Measurements from ENCODE around the gene DCAF17. TPM values are rescaled to one million over a fixed set of nuclear protein-coding genes. Genes with fewer than 3 reads are reported as not detected.
A peak's percentile ranks its signal among the peaks of the same experiment; 100 is the strongest.

DCAF17 gene
- total RNA-seq, 2 experiments from 2014 or later = 25.9 to 40.9 TPM

GRCh38 chr2:171387052-171387451 lies 47.0 kb upstream of the DCAF17 start:
- H2AFZ ChIP-seq (ENCODE audit: low read length) = no peak overlapping the region
- POLR2A ChIA-PET = interaction anchor here (0.8 to 2.5 kb wide), 6 partner anchors 8 to 383 kb away, joined by 3 to 8 read pairs (median 4); no protein-coding TSS in a partner anchor
- H3K4me2 ChIP-seq (ENCODE audit: low read length) = peak overlapping the region; percentile 16; the same call in 1 of the 2 replicates
- H3K9me2 ChIP-seq (ENCODE audit: insufficient read depth, low read length) = no peaks in the 10 kb centered on the region
- peaks cover under 1% of the 10 kb centered on the region; the same call in 1 of the 2 replicates for H3K79me2 ChIP-seq (ENCODE audit: insufficient read depth, low read depth, low read length)
- intact Hi-C loops (cut with micrococcal nuclease; ENCODE audit: unreplicated experiment) = no loop called here
- H3K27ac ChIP-seq (ENCODE audit: low read depth, low read length, poor library complexity, severe bottlenecking) = no peak overlapping the region
- no peak overlapping the region for H3K4me3 ChIP-seq (ENCODE audit: low read depth, low read length, poor library complexity, severe bottlenecking)
- no peak for DNase-seq (ENCODE audit: low spot score)
- peaks cover 12% of the 10 kb centered on the region for H3K36me3 ChIP-seq (ENCODE audit: insufficient read depth, low read length)
- no TSS peak for BruUV-seq (replicated peaks)
- H3K9me3 ChIP-seq (ENCODE audit: low read length) = no peaks in the 10 kb centered on the region
- H3K4me1 ChIP-seq (ENCODE audit: insufficient read depth, low read length, poor library complexity, severe bottlenecking) = peaks cover 72% of the 10 kb centered on the region
- no peaks in the 10 kb centered on the region for H4K20me1 ChIP-seq (ENCODE audit: insufficient read depth, low read length)
- CTCF ChIA-PET (ENCODE audit: unreplicated experiment) = no interaction called here
- TF ChIP-seq, protein P1, sequence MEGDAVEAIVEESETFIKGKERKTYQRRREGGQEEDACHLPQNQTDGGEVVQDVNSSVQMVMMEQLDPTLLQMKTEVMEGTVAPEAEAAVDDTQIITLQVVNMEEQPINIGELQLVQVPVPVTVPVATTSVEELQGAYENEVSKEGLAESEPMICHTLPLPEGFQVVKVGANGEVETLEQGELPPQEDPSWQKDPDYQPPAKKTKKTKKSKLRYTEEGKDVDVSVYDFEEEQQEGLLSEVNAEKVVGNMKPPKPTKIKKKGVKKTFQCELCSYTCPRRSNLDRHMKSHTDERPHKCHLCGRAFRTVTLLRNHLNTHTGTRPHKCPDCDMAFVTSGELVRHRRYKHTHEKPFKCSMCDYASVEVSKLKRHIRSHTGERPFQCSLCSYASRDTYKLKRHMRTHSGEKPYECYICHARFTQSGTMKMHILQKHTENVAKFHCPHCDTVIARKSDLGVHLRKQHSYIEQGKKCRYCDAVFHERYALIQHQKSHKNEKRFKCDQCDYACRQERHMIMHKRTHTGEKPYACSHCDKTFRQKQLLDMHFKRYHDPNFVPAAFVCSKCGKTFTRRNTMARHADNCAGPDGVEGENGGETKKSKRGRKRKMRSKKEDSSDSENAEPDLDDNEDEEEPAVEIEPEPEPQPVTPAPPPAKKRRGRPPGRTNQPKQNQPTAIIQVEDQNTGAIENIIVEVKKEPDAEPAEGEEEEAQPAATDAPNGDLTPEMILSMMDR (conservative IDR thresholded peaks at IDR 0.05; ENCODE audit: low read length) = no peak

DNA sequence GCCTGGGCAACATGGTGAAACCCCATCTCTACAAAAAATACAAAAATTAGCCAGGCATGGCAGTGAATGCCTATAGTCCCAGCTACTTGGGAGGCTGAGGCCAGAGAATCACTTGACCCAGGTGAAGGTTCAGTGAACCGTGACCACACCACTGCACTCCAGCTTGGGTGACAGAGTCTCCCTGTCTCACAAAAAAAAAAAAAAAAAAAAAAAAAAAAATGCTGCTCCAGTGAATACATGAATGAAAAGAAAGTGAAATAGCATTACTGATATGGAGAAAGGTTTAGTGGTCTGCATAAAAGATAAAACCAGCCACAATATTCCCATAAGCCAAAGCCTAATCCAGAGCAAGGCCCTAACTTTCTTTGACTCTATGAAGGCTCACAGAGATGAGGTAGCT lies 44.7 kb upstream of the DCAF17 start:
- Histone ChIP-seq H3K4me2 (ENCODE audit: low read length) (peak overlapping the region; percentile 73), H3K9me2 (ENCODE audit: insufficient read depth, low read length) (no peaks in the 10 kb centered on the region), H3K36me3 (ENCODE audit: insufficient read depth, low read length) (peaks cover 5% of the 10 kb centered on the region), H3K4me1 (ENCODE audit: insufficient read depth, low read length, poor library complexity, severe bottlenecking) (peaks cover 88% of the 10 kb centered on the region), H3K27ac (ENCODE audit: low read depth, low read length, poor library complexity, severe bottlenecking) (peak overlapping the region; percentile 78), H3K79me2 (ENCODE audit: insufficient read depth, low read depth, low read length) (peaks cover 4% of the 10 kb centered on the region; the same call in 1 of the 2 replicates), H3K4me3 (ENCODE audit: low read depth, low read length, poor library complexity, severe bottlenecking) (no peak overlapping the region), H3K9me3 (ENCODE audit: low read length) (no peaks in the 10 kb centered on the region), H2AFZ (ENCODE audit: low read length) (peak overlapping the region; percentile 6; the same call in 1 of the 2 replicates), H4K20me1 (ENCODE audit: insufficient read depth, low read length) (no peaks in the 10 kb centered on the region)
- CTCF ChIA-PET (ENCODE audit: unreplicated experiment) = interaction anchor here (0.6 to 1.3 kb wide), 4 partner anchors 10 to 417 kb away, joined by 3 to 4 read pairs (median 4); no protein-coding TSS in a partner anchor
- no peak for TF ChIP-seq EZH2phosphoT487 (IDR thresholded peaks at IDR 0.05; ENCODE audit: borderline replicate concordance, low read depth, low read length)
- TF ChIP-seq, protein P1 (conservative IDR thresholded peaks at IDR 0.05; ENCODE audit: low read length) = no peak
- intact Hi-C loops (cut with micrococcal nuclease; ENCODE audit: unreplicated experiment) = no loop called here
- peak; percentile 76 for DNase-seq (ENCODE audit: low spot score)
- POLR2A ChIA-PET = interaction anchor here (0.6 to 2.2 kb wide), 19 partner anchors 9 to 227 kb away, joined by 3 to 23 read pairs (median 4); no protein-coding TSS in a partner anchor
- BruUV-seq (replicated peaks) = no TSS peak

DNA sequence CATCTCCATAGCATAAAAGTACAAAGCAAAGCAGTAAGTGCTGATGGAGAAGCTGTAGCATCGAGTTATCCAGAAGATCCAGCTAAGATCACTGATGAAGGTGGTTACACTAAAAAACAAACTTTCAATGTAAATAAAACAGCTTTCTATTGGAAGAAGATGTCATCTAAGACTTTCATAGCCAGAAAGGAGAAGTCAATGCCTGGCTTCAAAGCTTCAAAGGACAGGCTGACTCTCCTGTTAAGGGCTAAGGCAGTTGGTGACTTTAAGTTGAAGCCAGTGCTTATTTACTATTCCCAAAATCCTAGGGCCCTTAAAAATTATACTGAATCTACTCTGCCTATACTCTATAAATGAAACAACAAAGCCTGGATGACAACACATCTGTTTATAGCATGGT lies 44.2 kb upstream of the DCAF17 start:
- no TSS peak for BruUV-seq (replicated peaks)
- peak overlapping the region; percentile 6; the same call in 1 of the 2 replicates for H2AFZ ChIP-seq (ENCODE audit: low read length)
- H3K4me2 ChIP-seq (ENCODE audit: low read length) = peak overlapping the region; percentile 73
- peaks cover 92% of the 10 kb centered on the region for H3K4me1 ChIP-seq (ENCODE audit: insufficient read depth, low read length, poor library complexity, severe bottlenecking)
- peaks cover 8% of the 10 kb centered on the region; the same call in 1 of the 2 replicates for H3K79me2 ChIP-seq (ENCODE audit: insufficient read depth, low read depth, low read length)
- ChIA-PET CTCF (ENCODE audit: unreplicated experiment) (interaction anchor here (1.3 kb wide), 2 partner anchors 9 to 16 kb away, joined by 4 read pairs; no protein-coding TSS in a partner anchor), POLR2A (interaction anchor here (0.7 to 2.2 kb wide), 15 partner anchors 9 to 227 kb away, joined by 3 to 23 read pairs (median 6); no protein-coding TSS in a partner anchor)
- intact Hi-C loops (cut with micrococcal nuclease; ENCODE audit: unreplicated experiment) = no loop called here
- peak; percentile 49 for DNase-seq (ENCODE audit: low spot score)
- TF ChIP-seq, protein P1 (conservative IDR thresholded peaks at IDR 0.05; ENCODE audit: low read length) = no peak
- TF ChIP-seq EZH2phosphoT487 (IDR thresholded peaks at IDR 0.05; ENCODE audit: borderline replicate concordance, low read depth, low read length) = no peak
- no peak overlapping the region for H3K4me3 ChIP-seq (ENCODE audit: low read depth, low read length, poor library complexity, severe bottlenecking)
- H4K20me1 ChIP-seq (ENCODE audit: insufficient read depth, low read length) = no peaks in the 10 kb centered on the region
- H3K9me3 ChIP-seq (ENCODE audit: low read length) = no peaks in the 10 kb centered on the region
- no peaks in the 10 kb centered on the region for H3K9me2 ChIP-seq (ENCODE audit: insufficient read depth, low read length)
- H3K27ac ChIP-seq (ENCODE audit: low read depth, low read length, poor library complexity, severe bottlenecking) = peak overlapping the region; percentile 78
- H3K36me3 ChIP-seq (ENCODE audit: insufficient read depth, low read length) = peaks cover 4% of the 10 kb centered on the region; the same call in 1 of the 2 replicates
